Body of pancreas (tissue), 4 donors: ENCODE results near the gene FAM199X.

Experiments used
- POLR2A ChIP-seq, 3 donors: fragments of 450-650 bp; IDR thresholded peaks; one replicate each; pipeline ENCODE4 v1.6.1; 2016; ENCODE audit warnings: antibody characterized with exemption in 3 of 3, mild to moderate bottlenecking in 2 of 3
- TF ChIP-seq, protein P1 (sequence below), 7 experiments: fragments of 450-650 bp in 4 of 7; fragments of 200-600 bp in 3 of 7; sonication (generic) in 3 of 7; IDR thresholded peaks; one replicate each; pipeline ENCODE4 v1.5.1; 2016 to 2019; ENCODE audit warnings: antibody characterized with exemption in 7 of 7

DNA sequence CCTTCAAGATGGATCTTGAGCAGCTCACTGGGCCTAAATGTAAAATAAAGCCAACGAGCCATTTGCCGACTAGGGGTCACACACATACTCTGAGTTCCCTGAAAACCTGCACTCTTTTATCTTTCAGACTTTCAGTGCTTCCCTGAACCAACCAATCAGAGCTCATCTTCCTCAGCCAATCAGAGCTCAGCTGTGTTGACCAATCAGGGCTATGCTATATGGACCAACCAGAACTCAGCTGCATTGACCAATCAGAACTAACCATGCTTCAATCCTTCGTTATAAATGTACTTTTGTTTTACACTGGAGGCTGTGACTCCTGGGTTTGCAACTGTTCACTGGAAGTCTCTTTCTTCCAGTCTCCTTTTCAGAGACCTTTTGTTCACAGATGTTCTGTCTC lies 28.8 kb upstream of the FAM199X start:
- TF ChIP-seq POLR2A (IDR thresholded peaks at IDR 0.05) = no peak
- TF ChIP-seq, protein P1, sequence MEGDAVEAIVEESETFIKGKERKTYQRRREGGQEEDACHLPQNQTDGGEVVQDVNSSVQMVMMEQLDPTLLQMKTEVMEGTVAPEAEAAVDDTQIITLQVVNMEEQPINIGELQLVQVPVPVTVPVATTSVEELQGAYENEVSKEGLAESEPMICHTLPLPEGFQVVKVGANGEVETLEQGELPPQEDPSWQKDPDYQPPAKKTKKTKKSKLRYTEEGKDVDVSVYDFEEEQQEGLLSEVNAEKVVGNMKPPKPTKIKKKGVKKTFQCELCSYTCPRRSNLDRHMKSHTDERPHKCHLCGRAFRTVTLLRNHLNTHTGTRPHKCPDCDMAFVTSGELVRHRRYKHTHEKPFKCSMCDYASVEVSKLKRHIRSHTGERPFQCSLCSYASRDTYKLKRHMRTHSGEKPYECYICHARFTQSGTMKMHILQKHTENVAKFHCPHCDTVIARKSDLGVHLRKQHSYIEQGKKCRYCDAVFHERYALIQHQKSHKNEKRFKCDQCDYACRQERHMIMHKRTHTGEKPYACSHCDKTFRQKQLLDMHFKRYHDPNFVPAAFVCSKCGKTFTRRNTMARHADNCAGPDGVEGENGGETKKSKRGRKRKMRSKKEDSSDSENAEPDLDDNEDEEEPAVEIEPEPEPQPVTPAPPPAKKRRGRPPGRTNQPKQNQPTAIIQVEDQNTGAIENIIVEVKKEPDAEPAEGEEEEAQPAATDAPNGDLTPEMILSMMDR (IDR thresholded peaks at IDR 0.05) = no peak
